Mesenchymal stem cell (in vitro differentiated cells and primary cell): ENCODE data around the gene SEMA5B.

Experiments
- DNase-seq: peaks from one replicate; pipeline ENCODE4 v3.0.0-alpha.2; 2013
- H2AFZ ChIP-seq: one replicate; pipeline ENCODE4 v1.6.1; 2013; ENCODE audit warnings: low read depth, mild to moderate bottlenecking, control low read depth, inconsistent platforms, low read length, moderate library complexity
- H2AK5ac ChIP-seq: 2 replicates; pipeline ENCODE4 v1.6.1; 2013; ENCODE audit warnings: low read length, moderate library complexity, mild to moderate bottlenecking, inconsistent platforms; ENCODE audit not compliant: severe bottlenecking
- H2BK120ac ChIP-seq: one replicate; pipeline ENCODE4 v1.6.1; 2013; ENCODE audit warnings: low read depth, mild to moderate bottlenecking, inconsistent platforms, low read length, moderate library complexity
- H2BK12ac ChIP-seq, 2 experiments: one replicate each; pipeline ENCODE4 v1.6.1; 2013; ENCODE audit warnings: inconsistent platforms in 2 of 2, low read length in 2 of 2, mild to moderate bottlenecking in 2 of 2, moderate library complexity in 2 of 2, control low read depth in 1 of 2
- H2BK15ac ChIP-seq: one replicate; pipeline ENCODE4 v1.6.1; 2013; ENCODE audit warnings: mild to moderate bottlenecking, low read depth, inconsistent platforms; ENCODE audit not compliant: poor library complexity, severe bottlenecking
- H2BK5ac ChIP-seq: 2 replicates; pipeline ENCODE4 v1.6.1; 2013; ENCODE audit warnings: low read depth, mild to moderate bottlenecking, low read length, control low read depth, inconsistent platforms; ENCODE audit not compliant: poor library complexity, severe bottlenecking
- H3K14ac ChIP-seq, 2 experiments: one replicate each; pipeline ENCODE4 v1.6.1; 2013; ENCODE audit warnings: inconsistent platforms in 2 of 2, low read length in 2 of 2, control low read depth in 1 of 2, mild to moderate bottlenecking in 1 of 2, moderate library complexity in 1 of 2
- H3K18ac ChIP-seq, 2 experiments: one replicate each; pipeline ENCODE4 v1.6.1; 2013; ENCODE audit warnings: inconsistent platforms in 2 of 2, low read length in 2 of 2, control low read depth in 1 of 2, low read depth in 1 of 2, mild to moderate bottlenecking in 1 of 2
- H3K23ac ChIP-seq, 2 experiments: one replicate each; pipeline ENCODE4 v1.6.1; 2013; ENCODE audit warnings: inconsistent platforms in 2 of 2, low read length in 2 of 2, mild to moderate bottlenecking in 2 of 2, moderate library complexity in 2 of 2, control low read depth in 1 of 2
- H3K27ac ChIP-seq: 2 replicates; pipeline ENCODE4 v1.5.1; 2013; ENCODE audit warnings: mild to moderate bottlenecking, moderate library complexity, low read length, control low read depth, inconsistent platforms; ENCODE audit not compliant: poor library complexity, severe bottlenecking
- H3K27me3 ChIP-seq, 2 experiments: 2 replicates each; pipeline versions ENCODE4 v1.6.1 to v1.7.0; 2013; ENCODE audit warnings: low read length in 2 of 2, mild to moderate bottlenecking in 2 of 2, moderate library complexity in 2 of 2, control low read depth in 1 of 2, inconsistent platforms in 1 of 2; ENCODE audit not compliant: control insufficient read depth in 1 of 2, insufficient read depth in 1 of 2
- H3K36me3 ChIP-seq, 2 experiments: 2 replicates each; pipeline versions ENCODE4 v1.6.1 to v1.7.0; 2013; ENCODE audit warnings: low read length in 2 of 2, control low read depth in 1 of 2, inconsistent platforms in 1 of 2, low read depth in 1 of 2, mild to moderate bottlenecking in 1 of 2; ENCODE audit not compliant: insufficient read depth in 2 of 2, control insufficient read depth in 1 of 2
- H3K4ac ChIP-seq, 2 experiments: one replicate each; pipeline ENCODE4 v1.6.1; 2013; ENCODE audit warnings: inconsistent platforms in 2 of 2, low read length in 2 of 2, mild to moderate bottlenecking in 2 of 2, moderate library complexity in 2 of 2, control low read depth in 1 of 2, low read depth in 1 of 2
- H3K4me1 ChIP-seq: 2 replicates; pipeline ENCODE4 v1.6.1; 2013; ENCODE audit warnings: low read depth, low read length, control low read depth; ENCODE audit not compliant: control insufficient read depth, insufficient read depth
- H3K4me2 ChIP-seq: 2 replicates; pipeline ENCODE4 v1.6.1; 2013; ENCODE audit warnings: low read length, mild to moderate bottlenecking, inconsistent platforms; ENCODE audit not compliant: poor library complexity, severe bottlenecking
- H3K4me3 ChIP-seq, 2 experiments: 2 replicates each; pipeline versions ENCODE4 v1.5.1 to v1.7.0; 2013; ENCODE audit warnings: low read length in 2 of 2, mild to moderate bottlenecking in 2 of 2, control low read depth in 1 of 2, low read depth in 1 of 2; ENCODE audit not compliant: insufficient read depth in 1 of 2
- H3K79me1 ChIP-seq: replicated peaks from 2 replicates; pipeline ENCODE4 v1.6.1; 2013; ENCODE audit warnings: mild to moderate bottlenecking, control low read depth, low read length, inconsistent platforms; ENCODE audit not compliant: poor library complexity, severe bottlenecking
- H3K9ac ChIP-seq: 2 replicates; pipeline ENCODE4 v1.7.0; 2013; ENCODE audit warnings: mild to moderate bottlenecking, low read length, moderate library complexity
- H3K9me3 ChIP-seq: 2 replicates; pipeline ENCODE4 v1.7.0; 2013; ENCODE audit warnings: mild to moderate bottlenecking, low read length; ENCODE audit not compliant: control insufficient read depth
- H4K8ac ChIP-seq: one replicate; pipeline ENCODE4 v1.6.1; 2013; ENCODE audit warnings: inconsistent platforms, mild to moderate bottlenecking, low read length, moderate library complexity
- H4K91ac ChIP-seq: one replicate; pipeline ENCODE4 v1.6.1; 2013; ENCODE audit warnings: mild to moderate bottlenecking, low read length, inconsistent platforms
- WGBS: methylation state at CpG from one replicate; pipeline ENCODE4 v1.1.7; 2013; ENCODE audit warnings: mixed read lengths; 5-methylcytosine and 5-hydroxymethylcytosine counted together

SEMA5B gene

GRCh38 chr3:122880624-122881023, 146.9 kb downstream of the SEMA5B start:
- Histone ChIP-seq H2AFZ (no peak overlapping the region), H3K9me3 (no peaks in the 10 kb centered on the region), H2BK5ac (no peak overlapping the region), H2BK15ac (no peak overlapping the region), H3K23ac (no peak overlapping the region), H4K91ac (no peak overlapping the region), H2AK5ac (no peak overlapping the region), H2BK120ac (no peak overlapping the region), H2BK12ac (no peak overlapping the region), H3K79me1 (no peaks in the 10 kb centered on the region), H3K18ac (no peak overlapping the region), H3K36me3 (peaks cover 3 to 20% of the 10 kb centered on the region in 2 experiments), H3K9ac (no peak overlapping the region), H3K27ac (no peak overlapping the region), H4K8ac (no peak overlapping the region), H3K4me2 (no peak overlapping the region), H3K4me3 (no peak overlapping the region), H3K27me3 (no peaks in the 10 kb centered on the region), H3K14ac (no peak overlapping the region), H3K4me1 (no peaks in the 10 kb centered on the region), H3K4ac (no peak overlapping the region)
- DNase-seq = no peak
- 87% methylated on average over 3 of the region's 4 CpGs for WGBS

DNA sequence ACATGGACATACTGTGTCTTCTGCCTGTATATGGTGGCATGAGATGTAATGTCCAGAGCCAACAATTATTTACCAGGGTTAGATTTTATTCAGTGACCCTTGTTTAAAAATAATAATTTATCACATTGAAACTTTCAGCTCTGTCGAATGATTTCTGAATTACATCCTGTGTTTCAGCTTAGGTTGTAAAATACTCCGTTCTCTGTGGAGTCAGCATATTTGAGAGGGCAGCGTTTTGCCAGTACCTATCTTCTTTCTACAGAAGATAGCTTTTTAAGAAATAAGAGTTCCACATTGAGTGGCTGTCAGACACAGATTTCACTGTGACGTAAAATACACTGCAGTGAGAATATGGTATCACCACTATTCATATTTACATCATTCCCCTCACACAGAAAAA, 147.4 kb downstream of the SEMA5B start:
- H2AK5ac ChIP-seq = no peak overlapping the region

DNA sequence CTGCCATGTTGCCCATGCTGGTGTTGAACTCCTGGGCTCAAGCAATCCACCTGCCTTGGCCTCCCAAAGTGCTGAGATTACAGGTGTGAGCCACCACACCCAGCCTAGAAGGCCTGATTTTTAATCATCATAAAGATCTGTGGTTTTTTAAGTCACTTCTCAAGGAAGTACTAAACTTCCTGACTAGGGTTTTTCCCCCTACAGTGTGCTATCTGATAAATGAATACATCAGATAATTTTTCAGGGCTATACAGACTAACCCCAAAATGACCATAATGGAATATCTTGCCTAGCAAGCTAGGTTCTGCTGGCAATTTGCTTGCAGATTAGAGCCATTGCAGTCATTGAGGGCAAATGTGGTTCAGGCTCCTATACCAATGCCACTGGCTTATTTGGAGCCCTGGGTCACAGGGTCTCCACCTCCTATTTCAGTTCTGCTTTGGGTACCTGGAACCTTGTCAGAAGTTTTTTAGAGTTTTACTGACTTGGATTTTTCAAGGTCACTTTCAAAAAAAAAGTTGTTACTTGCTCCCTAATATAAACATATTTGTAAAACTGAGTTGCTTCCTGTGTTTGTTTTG, 151.9 kb downstream of the SEMA5B start:
- Histone ChIP-seq H2BK120ac (no peak overlapping the region), H3K18ac (no peak overlapping the region), H3K4me2 (no peak overlapping the region), H2BK15ac (no peak overlapping the region), H4K8ac (no peak overlapping the region), H3K4ac (no peak overlapping the region), H3K9me3 (no peaks in the 10 kb centered on the region), H3K4me1 (no peaks in the 10 kb centered on the region), H3K36me3 (peaks cover 0 to 17% of the 10 kb centered on the region in 2 experiments), H2AK5ac (no peak overlapping the region), H2BK5ac (no peak overlapping the region), H2AFZ (no peak overlapping the region), H3K4me3 (no peak overlapping the region), H3K27ac (no peak overlapping the region), H3K23ac (no peak overlapping the region), H2BK12ac (no peak overlapping the region), H3K14ac (no peak overlapping the region), H4K91ac (no peak overlapping the region), H3K9ac (no peak overlapping the region), H3K79me1 (no peaks in the 10 kb centered on the region), H3K27me3 (no peaks in the 10 kb centered on the region)
- no peak for DNase-seq

More for the DNA sequence above, 147.4 kb downstream of the SEMA5B start:
- no peak overlapping the region for H2BK12ac ChIP-seq
- H3K9me3 ChIP-seq = no peaks in the 10 kb centered on the region
- H3K18ac ChIP-seq = no peak overlapping the region
- H2BK15ac ChIP-seq = no peak overlapping the region
- H3K4me3 ChIP-seq = no peak overlapping the region
- no peak overlapping the region for H3K23ac ChIP-seq
- H3K4me1 ChIP-seq = no peaks in the 10 kb centered on the region
- no peak overlapping the region for H3K27ac ChIP-seq
- H3K79me1 ChIP-seq = no peaks in the 10 kb centered on the region
- no peak overlapping the region for H2BK5ac ChIP-seq
- no peak for DNase-seq
- no peak overlapping the region for H3K4ac ChIP-seq
- H3K9ac ChIP-seq = no peak overlapping the region
- no peak overlapping the region for H4K91ac ChIP-seq
- H2AFZ ChIP-seq = no peak overlapping the region
- no peak overlapping the region for H2BK120ac ChIP-seq
- no peak overlapping the region for H3K14ac ChIP-seq
- no peak overlapping the region for H4K8ac ChIP-seq
- peaks cover 3 to 20% of the 10 kb centered on the region in 2 experiments for H3K36me3 ChIP-seq
- no peak overlapping the region for H3K4me2 ChIP-seq
- H3K27me3 ChIP-seq = no peaks in the 10 kb centered on the region
- 98% methylated on average over 4 of the region's 4 CpGs for WGBS

DNA sequence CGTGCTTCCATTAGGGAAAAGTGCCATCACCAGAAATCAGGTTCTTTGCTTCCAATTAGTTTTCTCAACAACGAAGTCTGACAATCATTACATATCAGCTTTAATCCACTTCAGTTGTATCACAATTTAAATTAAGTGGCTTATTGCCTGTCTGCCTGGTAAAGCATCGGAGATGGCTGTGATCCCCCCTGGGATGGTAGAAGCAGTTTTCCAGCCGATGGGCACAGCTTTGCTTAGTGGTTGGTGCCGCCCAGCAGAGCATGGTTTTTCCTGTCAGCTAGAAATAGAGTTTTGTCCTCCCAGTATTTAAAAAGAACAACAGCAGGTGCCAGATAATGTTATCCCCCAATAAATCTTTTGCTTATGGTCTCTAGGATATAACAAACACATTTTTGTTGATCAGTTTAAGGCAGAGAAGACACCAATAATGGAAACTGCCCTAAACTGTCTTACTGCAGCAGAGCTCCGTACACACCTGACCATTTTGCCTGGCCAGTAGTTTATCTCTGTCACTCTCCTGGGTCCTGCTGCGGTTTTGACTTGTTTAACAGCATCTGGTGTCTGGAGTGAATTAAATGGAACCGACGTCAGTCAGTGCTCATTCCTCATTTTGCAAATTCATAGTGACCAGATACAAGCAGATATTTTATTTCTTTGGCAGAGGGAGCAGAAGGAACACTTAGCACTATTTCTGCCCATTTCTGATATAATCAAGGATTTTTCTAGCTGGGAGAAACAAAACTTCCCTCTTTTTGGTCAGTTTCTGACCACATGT, 153.6 kb downstream of the SEMA5B start:
- no peaks in the 10 kb centered on the region for H3K4me1 ChIP-seq
- H3K18ac ChIP-seq = no peak overlapping the region
- no peak overlapping the region for H2BK5ac ChIP-seq
- no peaks in the 10 kb centered on the region for H3K9me3 ChIP-seq
- H3K36me3 ChIP-seq = peaks cover 0 to under 1% of the 10 kb centered on the region in 2 experiments
- no peak overlapping the region for H3K23ac ChIP-seq
- no peak overlapping the region for H2BK120ac ChIP-seq
- no peak overlapping the region for H3K14ac ChIP-seq
- no peak overlapping the region for H4K91ac ChIP-seq
- no peak overlapping the region for H3K4ac ChIP-seq
- no peak overlapping the region for H2BK12ac ChIP-seq
- whole genome bisulfite sequencing = 98% methylated on average over 7 of the region's 9 CpGs
- H4K8ac ChIP-seq = no peak overlapping the region
- no peaks in the 10 kb centered on the region for H3K79me1 ChIP-seq
- H3K9ac ChIP-seq = no peak overlapping the region
- no peak overlapping the region for H2BK15ac ChIP-seq
- no peaks in the 10 kb centered on the region for H3K27me3 ChIP-seq
- no peak overlapping the region for H3K27ac ChIP-seq
- no peak overlapping the region for H3K4me2 ChIP-seq
- no peak overlapping the region for H2AFZ ChIP-seq
- DNase-seq = no peak
- H2AK5ac ChIP-seq = no peak overlapping the region
- no peak overlapping the region for H3K4me3 ChIP-seq
